SKM-1 (cell line): ENCODE measurements around the gene TNFRSF17.

Experiments used
- DNase-seq: peaks from one replicate; lab custom pipeline; 2025; ENCODE audit not compliant: unreplicated experiment; lab: John Stamatoyannopoulos, UW

Gene TNFRSF17

DNA sequence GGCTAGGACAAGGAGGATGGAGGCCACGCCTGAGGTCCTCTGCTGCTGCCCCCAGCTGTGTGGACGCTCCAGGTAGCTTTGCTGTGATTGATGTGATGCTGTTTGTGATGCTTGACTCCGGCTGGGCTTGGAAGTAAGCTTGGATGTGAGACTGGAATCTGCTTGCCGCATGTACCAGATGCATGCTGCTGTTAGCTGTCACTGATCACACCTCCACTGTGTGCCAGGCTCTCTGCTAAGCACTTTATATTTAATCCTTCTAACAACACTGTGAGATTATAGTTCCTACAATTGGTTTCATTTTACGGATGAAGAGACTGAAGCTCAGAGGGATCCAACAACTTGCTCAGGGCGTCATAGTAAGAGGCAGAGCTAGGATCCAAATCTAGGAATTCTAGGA lies 35.0 kb downstream of the TNFRSF17 start:
- DNase-seq = no peak

DNA sequence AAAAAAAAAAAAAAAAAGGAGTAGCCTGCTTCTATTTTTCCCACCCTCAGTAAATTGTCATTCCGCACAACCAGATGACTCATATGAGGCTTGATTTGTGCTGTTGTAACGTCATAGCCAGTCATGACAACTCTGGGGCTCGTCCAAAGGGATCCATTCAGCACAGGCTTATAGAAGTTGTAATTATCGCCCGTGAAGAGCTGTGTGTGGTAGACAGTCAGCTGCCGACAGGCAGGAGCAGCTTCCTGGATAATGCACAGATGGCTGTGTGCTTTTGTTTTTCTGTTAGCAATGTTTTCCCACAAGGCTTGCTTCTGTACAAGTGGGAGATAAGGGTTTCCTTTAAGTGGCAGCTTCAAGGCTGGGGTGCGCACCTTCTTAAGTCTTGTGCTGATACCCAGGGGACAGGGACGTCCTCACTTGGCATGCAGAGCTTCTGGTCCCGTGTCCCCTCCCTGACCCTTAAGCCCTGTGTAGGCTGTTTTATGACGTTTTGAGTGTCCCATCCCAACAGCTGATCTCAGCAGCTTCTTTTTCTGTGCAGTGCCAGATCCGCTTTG lies 37.5 kb downstream of the TNFRSF17 start:
- DNase-seq = no peak

DNA sequence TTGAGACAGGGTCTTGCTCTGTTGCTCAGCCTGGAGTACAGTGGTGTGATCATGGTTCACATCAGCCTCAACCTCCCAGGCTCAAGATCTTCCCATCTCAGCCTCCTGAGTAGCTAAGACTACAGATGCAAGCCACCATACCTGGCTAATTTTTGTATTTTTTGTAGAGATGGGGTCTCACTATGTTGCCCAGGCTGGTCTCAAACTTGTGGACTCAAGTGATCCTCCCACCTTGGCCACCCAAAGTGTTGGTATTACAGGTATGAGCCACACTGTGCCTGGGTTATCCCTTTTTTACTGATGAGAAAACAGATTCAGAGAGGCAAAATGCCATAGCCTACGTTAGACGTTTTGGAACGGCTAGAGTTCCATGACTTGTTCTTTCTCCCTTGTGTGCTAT lies 41.6 kb downstream of the TNFRSF17 start:
- no peak for DNase-seq

DNA sequence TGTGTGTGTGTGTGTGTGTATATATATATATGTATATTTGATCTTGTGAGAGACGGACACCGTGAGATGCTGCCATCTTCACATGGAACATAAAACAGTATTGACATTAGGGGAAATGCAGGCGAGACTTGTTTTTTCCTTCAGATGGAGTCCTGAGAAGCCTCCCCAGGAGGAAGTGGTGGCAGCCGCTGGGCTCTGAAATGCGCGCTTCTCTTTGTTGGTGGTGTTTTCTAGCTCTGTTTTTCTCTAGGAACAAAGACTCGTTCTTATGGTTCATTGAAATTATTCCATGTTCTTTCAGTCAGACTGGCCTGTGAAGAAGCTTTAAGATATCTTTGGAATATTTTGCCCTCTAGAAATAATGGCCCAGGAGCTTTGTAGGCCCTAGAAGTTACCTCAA lies 44.5 kb downstream of the TNFRSF17 start:
- DNase-seq = no peak

DNA sequence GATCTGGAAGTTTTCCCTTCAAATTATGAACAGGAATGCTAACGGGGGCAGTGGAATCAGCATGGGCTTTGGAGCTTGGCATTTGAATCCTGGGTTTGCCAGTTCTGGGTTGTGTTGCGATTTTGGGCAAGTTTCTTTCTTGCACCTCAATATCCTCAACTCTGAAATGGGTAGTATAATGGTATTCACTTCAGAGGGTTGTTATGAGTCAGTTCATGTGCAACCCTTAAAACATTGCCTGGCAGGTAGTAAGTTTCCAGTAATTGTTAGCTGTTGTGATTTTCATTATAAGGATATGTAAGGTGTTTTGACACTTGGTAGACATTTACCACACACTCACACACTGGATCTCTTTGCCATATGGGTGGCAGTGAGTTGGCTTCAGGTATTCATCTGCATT lies 44.9 kb downstream of the TNFRSF17 start:
- no peak for DNase-seq

DNA sequence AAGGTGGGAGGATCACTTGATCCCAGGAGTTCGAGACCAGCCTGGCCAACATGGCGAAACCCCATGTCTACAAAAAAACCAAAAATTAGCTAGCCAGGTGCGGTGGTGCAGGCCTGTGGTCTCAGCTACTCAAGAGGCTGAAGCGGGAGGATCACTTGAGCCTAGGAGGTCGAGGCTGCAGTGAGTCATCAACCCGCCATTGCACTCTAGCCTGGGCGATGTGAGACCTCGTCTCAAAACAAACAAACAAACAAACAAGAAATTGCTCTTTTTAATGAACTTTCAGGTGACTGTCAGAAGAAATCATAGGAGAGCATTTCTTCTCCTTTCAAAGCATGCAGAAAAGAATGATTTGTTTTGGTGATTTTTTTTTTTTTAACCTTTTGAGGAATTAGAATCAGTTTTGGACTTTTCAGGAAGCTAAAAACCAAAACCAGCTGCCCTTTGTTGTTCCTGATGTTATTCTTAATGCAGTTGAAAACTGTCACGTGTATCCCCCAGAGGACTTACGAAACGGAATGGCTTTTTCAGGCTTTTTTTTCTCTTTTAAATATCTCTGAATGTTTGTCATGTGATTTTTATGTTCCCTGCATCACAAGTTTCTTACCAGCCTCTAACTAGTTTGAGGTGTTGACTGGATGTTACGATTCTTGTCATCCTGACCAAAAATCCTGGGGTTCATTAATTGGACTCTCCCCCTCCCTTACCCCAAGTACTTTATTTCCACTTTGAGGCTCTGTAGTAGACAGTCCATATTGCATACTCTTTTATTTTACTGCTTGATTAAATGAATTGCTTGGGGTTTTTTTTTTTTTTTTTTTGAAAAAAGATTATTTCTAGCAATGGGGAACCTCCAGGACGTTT lies 45.6 kb downstream of the TNFRSF17 start:
- no peak for DNase-seq

DNA sequence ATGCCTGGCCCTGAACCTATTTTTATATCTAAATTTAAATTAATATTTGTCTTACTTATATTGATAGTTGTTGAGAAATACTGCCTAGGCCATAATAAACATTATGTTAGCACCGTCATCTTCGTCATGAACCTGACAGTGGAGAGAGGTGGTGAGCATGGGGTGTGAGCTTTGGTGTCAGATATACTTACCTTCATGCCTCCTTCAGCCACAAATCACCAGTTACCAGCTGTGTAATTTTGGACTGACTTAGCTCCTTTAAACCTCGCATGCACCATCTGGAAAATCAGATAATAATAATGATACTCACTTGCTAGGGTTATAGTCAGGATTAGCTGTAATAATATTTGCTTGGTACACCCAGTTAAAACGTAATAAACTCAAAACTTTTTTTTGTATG lies 46.6 kb downstream of the TNFRSF17 start:
- DNase-seq = no peak

DNA sequence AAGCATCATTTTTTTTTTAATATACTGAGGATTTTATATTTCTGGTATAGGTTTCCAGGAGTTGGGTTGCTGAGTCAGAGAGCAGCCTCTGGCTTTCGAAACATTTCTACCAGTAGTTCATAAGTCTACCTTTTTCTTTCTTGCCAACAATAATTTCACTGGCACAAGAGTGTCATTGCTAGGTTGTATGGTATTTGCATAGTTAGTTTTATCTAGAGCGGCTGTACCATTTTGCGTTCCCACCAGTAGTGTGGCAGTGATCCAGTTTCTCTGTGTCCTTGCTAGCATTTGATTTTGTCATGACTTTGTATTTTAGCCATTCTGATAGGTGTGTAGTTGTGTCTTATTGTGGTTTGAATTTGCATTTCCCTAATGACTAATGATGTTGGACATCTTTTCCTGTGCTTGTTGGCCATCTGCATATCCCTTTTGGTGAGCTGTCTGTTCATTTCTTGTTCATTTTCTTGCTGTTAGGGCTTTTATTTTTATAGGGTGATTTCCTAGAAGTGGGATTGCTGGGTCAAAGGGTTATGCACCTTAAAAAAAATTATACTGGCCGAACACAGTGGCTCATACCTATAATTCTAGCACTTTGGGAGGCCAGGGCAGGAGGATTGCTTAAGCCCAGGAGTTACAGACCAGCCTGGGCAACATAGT lies 51.4 kb downstream of the TNFRSF17 start:
- DNase-seq = no peak

DNA sequence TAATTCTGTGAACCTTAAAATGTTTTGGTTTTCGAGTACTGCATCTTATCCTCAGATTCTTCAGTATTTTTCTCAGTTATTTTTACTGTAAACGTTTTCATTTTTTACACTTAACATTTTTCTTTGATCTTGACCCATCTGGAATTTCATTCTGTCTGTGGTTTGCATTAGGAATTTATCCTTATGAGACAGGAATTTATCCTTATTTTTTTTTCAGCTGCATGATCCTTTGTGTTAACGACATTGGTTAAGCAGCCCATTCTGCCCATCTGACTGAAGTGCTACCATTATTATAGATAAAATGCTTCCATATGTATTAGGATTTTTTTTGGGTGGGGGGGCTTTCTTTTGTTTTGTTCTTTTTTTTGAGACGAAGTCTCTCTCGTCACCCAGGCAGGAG lies 52.5 kb downstream of the TNFRSF17 start:
- no peak for DNase-seq
